ENCODE measurements around the gene DPF3. TPM values are rescaled to one million over a fixed set of nuclear protein-coding genes. Genes with fewer than 3 reads are reported as not detected.

Gene DPF3
- total RNA-seq, 2 donors from 2014 or later, result 0.13 to 1.2 TPM

- Mint-ChIP-seq H3K27ac (no peak overlapping the region), H3K4me3 (no peak overlapping the region), H3K27me3 (peaks cover 12% of the 10 kb centered on the region), H3K4me1 (peaks cover 6% of the 10 kb centered on the region), H3K36me3 (ENCODE audit: low read depth) (peaks cover 2% of the 10 kb centered on the region)
- H3K9me3 ChIP-seq (ENCODE audit: control insufficient read depth, low read length, poor library complexity, severe bottlenecking), result no peaks in the 10 kb centered on the region
- ATAC-seq, result no peak
- DNase-seq, result no peak
Measured at GRCh38 chr14:72788972-72789728, 104.8 kb downstream of the DPF3 start.

DNA sequence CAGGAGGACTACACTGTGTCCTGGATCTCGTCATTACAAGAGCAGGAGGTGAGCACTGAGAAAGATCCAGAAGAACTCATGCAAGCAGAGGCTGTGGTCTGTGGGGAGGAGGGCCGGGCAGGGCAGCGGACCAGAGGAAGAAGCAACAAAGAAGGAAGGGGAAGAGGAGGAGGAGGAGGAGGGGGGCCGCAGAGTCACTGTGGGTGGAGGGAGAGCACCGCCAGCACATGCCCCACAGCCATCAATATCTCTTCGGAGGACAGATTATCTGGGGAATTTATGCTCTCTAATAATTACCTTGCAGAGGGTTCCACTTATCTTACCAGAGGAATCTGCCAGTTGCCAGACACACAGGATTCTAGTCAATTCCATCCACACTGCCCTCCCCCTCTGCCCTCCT lies 105.6 kb downstream of the DPF3 start:
- no peaks in the 10 kb centered on the region for H3K9me3 ChIP-seq (ENCODE audit: control insufficient read depth, low read length, poor library complexity, severe bottlenecking)
- Mint-ChIP-seq H3K4me3 (no peak overlapping the region), H3K27me3 (peaks cover 10% of the 10 kb centered on the region), H3K36me3 (ENCODE audit: low read depth) (peaks cover 2% of the 10 kb centered on the region), H3K27ac (no peak overlapping the region), H3K4me1 (peaks cover 6% of the 10 kb centered on the region)
- no peak for DNase-seq
- ATAC-seq, result no peak

GRCh38 chr14:72787841-72788240 lies 106.1 kb downstream of the DPF3 start:
- Mint-ChIP-seq H3K4me3 (no peak overlapping the region), H3K36me3 (ENCODE audit: low read depth) (peaks cover 3% of the 10 kb centered on the region), H3K27me3 (peaks cover 5% of the 10 kb centered on the region), H3K4me1 (peaks cover 6% of the 10 kb centered on the region), H3K27ac (no peak overlapping the region)
- H3K9me3 ChIP-seq (ENCODE audit: control insufficient read depth, low read length, poor library complexity, severe bottlenecking), result no peaks in the 10 kb centered on the region
- no peak for ATAC-seq
- DNase-seq, result no peak

DNA sequence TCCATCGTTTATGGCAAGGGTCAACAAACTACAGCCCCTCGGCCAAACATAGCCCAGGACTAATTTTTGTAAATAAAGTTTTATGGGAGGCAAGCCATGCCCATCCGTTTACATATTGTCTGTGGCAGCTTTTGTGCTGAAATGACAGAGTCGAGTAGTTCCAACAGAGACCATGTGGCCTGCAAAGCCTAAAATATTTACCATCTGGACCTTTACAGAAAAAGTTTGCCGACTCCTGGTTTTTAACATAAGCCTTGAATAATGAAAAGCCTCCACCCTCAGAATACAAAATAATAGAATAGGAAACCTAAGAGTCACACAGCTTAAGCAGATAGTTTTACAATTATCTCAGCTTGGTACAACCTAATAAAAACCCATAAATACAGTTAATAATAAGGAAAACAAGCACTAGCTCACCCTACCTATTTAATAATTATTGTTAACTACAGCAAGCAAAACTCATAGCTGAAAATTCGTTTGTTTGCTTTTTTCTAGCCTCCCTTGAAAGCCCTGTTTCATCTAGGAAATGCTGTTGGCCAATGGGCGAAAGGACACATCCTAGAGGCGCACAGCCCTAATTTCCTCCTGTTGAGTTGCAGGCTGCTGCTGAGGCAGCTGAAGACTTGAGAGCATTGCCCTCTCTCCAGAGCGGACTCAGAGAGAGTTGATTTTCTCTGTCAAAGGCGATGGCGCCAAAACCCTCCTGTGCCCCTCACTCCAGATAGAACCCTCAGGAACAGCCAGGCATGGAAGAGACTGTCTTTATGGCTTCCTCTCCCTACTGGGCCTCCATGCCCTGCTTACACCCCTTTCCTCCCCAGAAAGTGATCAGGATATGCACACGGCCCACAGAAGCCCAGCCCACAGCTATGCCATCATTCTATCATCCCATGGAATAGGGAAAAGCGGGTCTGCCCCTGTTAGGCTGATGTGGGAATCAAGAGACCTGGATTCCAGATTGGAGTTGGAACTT lies 107.2 kb downstream of the DPF3 start:
- Mint-ChIP-seq H3K27ac (no peak overlapping the region), H3K4me3 (no peak overlapping the region), H3K36me3 (ENCODE audit: low read depth) (peaks cover 5% of the 10 kb centered on the region), H3K4me1 (peaks cover 6% of the 10 kb centered on the region), H3K27me3 (no peaks in the 10 kb centered on the region)
- ATAC-seq (no peak), DNase-seq (no peak)
- no peaks in the 10 kb centered on the region for H3K9me3 ChIP-seq (ENCODE audit: control insufficient read depth, low read length, poor library complexity, severe bottlenecking)

- H3K4me3 Mint-ChIP-seq, result no peak overlapping the region
- H3K36me3 Mint-ChIP-seq (ENCODE audit: low read depth), result peaks cover 8% of the 10 kb centered on the region
- ATAC-seq (no peak), DNase-seq (no peak)
- H3K4me1 Mint-ChIP-seq, result peaks cover 4% of the 10 kb centered on the region
- H3K27ac Mint-ChIP-seq, result no peak overlapping the region
- no peaks in the 10 kb centered on the region for H3K27me3 Mint-ChIP-seq
- H3K9me3 ChIP-seq (ENCODE audit: control insufficient read depth, low read length, poor library complexity, severe bottlenecking), result no peaks in the 10 kb centered on the region
Measured at GRCh38 chr14:72783741-72784140, 110.2 kb downstream of the DPF3 start.

GRCh38 chr14:72782817-72783216 lies 111.1 kb downstream of the DPF3 start:
- Mint-ChIP-seq H3K27ac (no peak overlapping the region), H3K27me3 (no peaks in the 10 kb centered on the region), H3K36me3 (ENCODE audit: low read depth) (peaks cover 8% of the 10 kb centered on the region), H3K4me1 (no peaks in the 10 kb centered on the region), H3K4me3 (no peak overlapping the region)
- ATAC-seq (no peak), DNase-seq (no peak)
- no peaks in the 10 kb centered on the region for H3K9me3 ChIP-seq (ENCODE audit: control insufficient read depth, low read length, poor library complexity, severe bottlenecking)

GRCh38 chr14:72781561-72782508 lies 112.1 kb downstream of the DPF3 start:
- ATAC-seq (no peak), DNase-seq (no peak)
- Mint-ChIP-seq H3K27ac (no peak overlapping the region), H3K4me1 (no peaks in the 10 kb centered on the region), H3K27me3 (no peaks in the 10 kb centered on the region), H3K4me3 (no peak overlapping the region), H3K36me3 (ENCODE audit: low read depth) (peaks cover 8% of the 10 kb centered on the region)
- no peaks in the 10 kb centered on the region for H3K9me3 ChIP-seq (ENCODE audit: control insufficient read depth, low read length, poor library complexity, severe bottlenecking)

DNA sequence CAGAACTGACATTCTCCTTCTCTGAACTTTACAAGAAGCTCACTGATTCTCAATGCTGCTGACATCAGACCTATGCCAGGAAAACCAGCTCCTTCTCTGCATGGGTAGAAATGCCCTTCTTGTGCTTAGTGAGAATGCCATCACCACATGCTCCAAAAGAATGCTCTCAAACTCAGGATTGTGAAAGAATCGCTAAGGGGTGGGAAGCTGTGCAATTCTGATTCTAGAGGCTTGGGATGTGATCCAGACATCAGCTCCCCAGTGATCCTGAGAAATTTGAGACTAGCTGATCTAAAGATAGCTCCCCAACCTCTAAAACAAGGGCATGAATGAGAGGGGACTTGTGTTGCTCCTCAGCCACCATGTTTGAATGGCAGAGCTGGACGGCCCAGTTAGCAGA lies 113.2 kb downstream of the DPF3 start:
- no peak for DNase-seq

DNA sequence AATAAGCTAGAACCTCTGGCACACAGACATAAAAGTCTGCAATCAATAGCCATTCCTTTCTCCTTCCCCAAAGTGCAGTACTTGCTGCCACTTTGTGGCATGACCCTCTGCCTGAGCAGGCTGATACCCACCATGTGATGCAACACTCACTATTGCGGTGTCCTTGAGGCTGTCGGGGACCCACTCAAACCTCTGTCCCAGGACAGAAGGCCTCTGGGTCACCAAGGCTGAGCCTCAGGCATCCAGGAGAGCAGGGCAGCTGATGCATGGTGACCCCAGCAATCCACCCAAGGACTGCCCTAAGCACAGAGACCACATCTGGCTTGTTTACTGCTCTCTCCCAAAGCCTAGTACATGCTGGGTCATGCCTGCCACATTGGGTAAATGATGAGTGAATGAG lies 114.2 kb downstream of the DPF3 start:
- ATAC-seq, result no peak
- no peaks in the 10 kb centered on the region for H3K9me3 ChIP-seq (ENCODE audit: control insufficient read depth, low read length, poor library complexity, severe bottlenecking)
- H3K36me3 Mint-ChIP-seq (ENCODE audit: low read depth), result peaks cover 8% of the 10 kb centered on the region
- H3K27me3 Mint-ChIP-seq, result no peaks in the 10 kb centered on the region
- no peak for DNase-seq
- no peak overlapping the region for H3K4me3 Mint-ChIP-seq
- no peaks in the 10 kb centered on the region for H3K4me1 Mint-ChIP-seq
- H3K27ac Mint-ChIP-seq, result no peak overlapping the region

More for the DNA sequence above, 113.2 kb downstream of the DPF3 start:
- H3K36me3 Mint-ChIP-seq (ENCODE audit: low read depth), result peaks cover 8% of the 10 kb centered on the region
- H3K9me3 ChIP-seq (ENCODE audit: control insufficient read depth, low read length, poor library complexity, severe bottlenecking), result no peaks in the 10 kb centered on the region
- no peak overlapping the region for H3K27ac Mint-ChIP-seq
- no peaks in the 10 kb centered on the region for H3K27me3 Mint-ChIP-seq
- H3K4me1 Mint-ChIP-seq, result no peaks in the 10 kb centered on the region
- ATAC-seq, result no peak
- H3K4me3 Mint-ChIP-seq, result no peak overlapping the region

DNA sequence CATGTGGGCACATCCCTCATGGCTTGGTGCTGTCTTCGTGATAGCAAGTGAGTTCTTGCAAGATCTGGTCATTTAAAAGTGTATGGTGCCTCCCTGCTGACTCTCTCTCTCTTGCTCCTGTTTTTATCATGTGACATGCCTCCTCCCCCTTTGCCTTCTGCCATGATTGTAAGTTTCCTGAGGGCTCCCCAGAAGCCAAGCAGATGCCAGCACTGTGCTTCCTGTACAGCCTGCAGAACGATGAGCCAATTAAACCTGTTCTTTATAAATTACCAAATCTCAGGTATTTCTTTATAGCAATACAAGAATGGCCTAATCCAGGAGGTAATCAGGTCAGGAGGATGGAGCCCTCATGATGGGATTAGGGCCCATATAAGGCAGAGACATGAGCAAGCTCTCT lies 116.3 kb downstream of the DPF3 start:
- ATAC-seq (no peak), DNase-seq (no peak)
- no peak overlapping the region for H3K27ac Mint-ChIP-seq

DNA sequence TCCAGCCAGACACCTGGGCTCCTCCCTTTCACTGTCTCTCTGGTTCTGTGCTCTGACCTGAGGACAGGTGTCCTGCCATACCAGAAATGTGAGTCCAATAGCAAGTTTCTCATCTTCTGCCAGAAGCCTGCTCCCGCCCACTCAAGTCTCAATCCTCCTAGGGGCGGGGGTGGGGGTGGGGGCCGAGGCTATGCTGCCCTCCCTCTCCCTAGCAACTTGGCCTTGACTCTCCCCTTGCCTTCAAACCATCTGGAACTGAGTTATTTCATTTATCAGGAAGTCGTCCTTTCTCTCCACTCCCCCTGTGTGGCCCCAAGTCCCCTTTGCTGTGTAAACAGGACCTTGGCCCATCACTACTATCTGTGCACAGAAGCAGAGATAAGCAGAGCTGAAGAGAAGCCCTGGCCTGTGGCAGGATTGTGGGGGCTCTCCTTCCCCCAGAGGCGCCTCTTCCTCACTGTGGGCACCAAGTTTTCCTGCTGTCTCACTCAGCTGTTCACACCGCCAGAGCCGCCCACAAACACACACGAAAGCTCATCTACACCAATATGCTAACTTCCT lies 117.1 kb downstream of the DPF3 start:
- Mint-ChIP-seq H3K36me3 (ENCODE audit: low read depth) (peaks cover 4% of the 10 kb centered on the region), H3K4me3 (no peak overlapping the region), H3K27ac (no peak overlapping the region), H3K4me1 (no peaks in the 10 kb centered on the region), H3K27me3 (no peaks in the 10 kb centered on the region)
- no peaks in the 10 kb centered on the region for H3K9me3 ChIP-seq (ENCODE audit: control insufficient read depth, low read length, poor library complexity, severe bottlenecking)
- no peak for ATAC-seq
- DNase-seq, result no peak

More for the DNA sequence above, 116.3 kb downstream of the DPF3 start:
- H3K9me3 ChIP-seq (ENCODE audit: control insufficient read depth, low read length, poor library complexity, severe bottlenecking), result no peaks in the 10 kb centered on the region
- Mint-ChIP-seq H3K27me3 (no peaks in the 10 kb centered on the region), H3K36me3 (ENCODE audit: low read depth) (peaks cover 4% of the 10 kb centered on the region), H3K4me3 (no peak overlapping the region), H3K4me1 (no peaks in the 10 kb centered on the region)

DNA sequence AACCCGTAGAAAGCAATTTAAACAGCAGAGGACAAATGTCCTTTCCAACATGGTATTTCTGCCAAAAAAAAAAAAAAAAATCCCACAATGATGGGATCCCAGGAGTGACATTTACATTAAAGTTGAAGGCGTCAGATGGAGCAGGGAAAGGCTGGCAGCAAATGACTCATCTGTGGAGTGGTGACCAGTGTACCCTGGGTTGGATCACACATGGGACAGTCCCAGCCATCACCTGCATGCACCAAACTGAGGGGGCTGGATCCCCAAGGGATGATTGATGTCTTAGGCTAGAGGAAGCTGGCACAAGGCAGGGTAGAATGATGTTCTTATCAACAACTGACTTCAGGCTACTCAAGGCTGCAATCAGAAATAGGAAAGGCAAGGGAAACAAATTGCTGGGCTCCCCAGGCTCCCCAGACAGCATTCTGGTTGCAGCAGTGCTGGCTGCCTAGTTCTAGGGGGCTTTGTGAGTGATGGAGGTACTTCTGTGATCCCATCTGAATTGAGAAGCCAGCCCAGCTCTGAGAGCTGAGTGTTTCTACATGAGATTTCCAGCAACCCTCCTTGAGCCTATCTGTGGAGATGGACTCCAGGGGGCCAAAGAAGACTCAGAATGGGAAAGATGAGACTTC lies 117.9 kb downstream of the DPF3 start:
- Mint-ChIP-seq H3K27ac (no peak overlapping the region), H3K36me3 (ENCODE audit: low read depth) (peaks cover 4% of the 10 kb centered on the region), H3K27me3 (no peaks in the 10 kb centered on the region), H3K4me1 (no peaks in the 10 kb centered on the region), H3K4me3 (no peak overlapping the region)
- DNase-seq (no peak), ATAC-seq (no peak)
- no peaks in the 10 kb centered on the region for H3K9me3 ChIP-seq (ENCODE audit: control insufficient read depth, low read length, poor library complexity, severe bottlenecking)

Measured in T-helper 17 cell (primary cell).